Esophagus muscularis mucosa (tissue), 4 donors: ENCODE measurements around the gene MPST.

Experiments
- EP300 ChIP-seq: sonication (generic); formaldehyde crosslinking; IDR thresholded peaks from one replicate; pipeline ENCODE4 v1.6.1; 2017; ENCODE audit warnings: antibody characterized with exemption
- POLR2AphosphoS5 ChIP-seq, 2 donors: sonication (generic); formaldehyde crosslinking; IDR thresholded peaks; one replicate each; pipeline ENCODE4 v1.6.1; 2017; ENCODE audit warnings: antibody characterized with exemption in 2 of 2
- TF ChIP-seq, protein P1 (sequence below), 3 experiments: fragments of 200-600 bp in 2 of 3; fragments of 450-650 bp in 1 of 3; sonication (generic) in 2 of 3; IDR thresholded peaks; one replicate each; pipeline ENCODE4 v1.5.1; 2017 to 2019; ENCODE audit warnings: antibody characterized with exemption in 3 of 3, mild to moderate bottlenecking in 2 of 3, moderate library complexity in 1 of 3

GRCh38 chr22:37030560-37031281, 11.2 kb downstream of the MPST start:
- TF ChIP-seq, protein P1, sequence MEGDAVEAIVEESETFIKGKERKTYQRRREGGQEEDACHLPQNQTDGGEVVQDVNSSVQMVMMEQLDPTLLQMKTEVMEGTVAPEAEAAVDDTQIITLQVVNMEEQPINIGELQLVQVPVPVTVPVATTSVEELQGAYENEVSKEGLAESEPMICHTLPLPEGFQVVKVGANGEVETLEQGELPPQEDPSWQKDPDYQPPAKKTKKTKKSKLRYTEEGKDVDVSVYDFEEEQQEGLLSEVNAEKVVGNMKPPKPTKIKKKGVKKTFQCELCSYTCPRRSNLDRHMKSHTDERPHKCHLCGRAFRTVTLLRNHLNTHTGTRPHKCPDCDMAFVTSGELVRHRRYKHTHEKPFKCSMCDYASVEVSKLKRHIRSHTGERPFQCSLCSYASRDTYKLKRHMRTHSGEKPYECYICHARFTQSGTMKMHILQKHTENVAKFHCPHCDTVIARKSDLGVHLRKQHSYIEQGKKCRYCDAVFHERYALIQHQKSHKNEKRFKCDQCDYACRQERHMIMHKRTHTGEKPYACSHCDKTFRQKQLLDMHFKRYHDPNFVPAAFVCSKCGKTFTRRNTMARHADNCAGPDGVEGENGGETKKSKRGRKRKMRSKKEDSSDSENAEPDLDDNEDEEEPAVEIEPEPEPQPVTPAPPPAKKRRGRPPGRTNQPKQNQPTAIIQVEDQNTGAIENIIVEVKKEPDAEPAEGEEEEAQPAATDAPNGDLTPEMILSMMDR (IDR thresholded peaks at IDR 0.05): no peak
- TF ChIP-seq EP300 (no peak), POLR2AphosphoS5 (IDR thresholded peaks at IDR 0.05) (no peak)
